PC-3 (cell line): ENCODE data around the gene DNM3. TPM values are rescaled to one million over a fixed set of nuclear protein-coding genes. Genes with fewer than 3 reads are reported as not detected.
A peak's percentile ranks its signal among the peaks of the same experiment; 100 is the strongest.

Source experiments
- ATAC-seq: fragments of 200-7000 bp; cut with Tn5 transposase; 2 replicates; pipeline ENCODE4 v1.9.1; 2020; ENCODE audit warnings: mild to moderate bottlenecking, moderate library complexity
- BruUV-seq: library from RNA; stranded (reverse); fragments of 400-500 nt; replicated peaks from 2 replicates; lab custom pipeline; 2021; lab: Mats Ljungman, UMichigan
- CTCF ChIA-PET: fragments of 300-600 bp; sonication (Branson Sonifier 250); formaldehyde crosslinking; loops from one replicate; lab custom pipeline; 2022; ENCODE audit warnings: antibody characterized with exemption; lab: Charles Lee
- POLR2A ChIA-PET: fragments of 300-600 bp; sonication (Branson Sonifier 250); formaldehyde crosslinking; loops from one replicate; lab custom pipeline; 2022; ENCODE audit warnings: antibody characterized with exemption; ENCODE audit not compliant: unreplicated experiment; lab: Charles Lee
- DNase-seq: peaks from one replicate; pipeline ENCODE4 v3.0.0-alpha.2; 2015
- H2AFZ ChIP-seq: fragments of 300-600 bp; sonication (generic); 2 replicates; pipeline ENCODE4 v1.6.0; 2016; ENCODE audit warnings: antibody characterized with exemption, low read length
- H3F3A ChIP-seq: fragments of 300-600 bp; sonication (generic); one replicate; pipeline ENCODE4 v1.6.0; 2017; ENCODE audit warnings: antibody characterized with exemption, low read length, control low read depth, mild to moderate bottlenecking; ENCODE audit not compliant: unreplicated experiment
- H3K27ac ChIP-seq: fragments of 300-600 bp; sonication (generic); 2 replicates; pipeline ENCODE4 v1.5.1; 2016; ENCODE audit warnings: mild to moderate bottlenecking, low read length
- H3K27me3 ChIP-seq: fragments of 300-600 bp; sonication (generic); 2 replicates; pipeline ENCODE4 v1.6.1; 2016; ENCODE audit warnings: low read length, mixed read lengths
- H3K36me3 ChIP-seq: fragments of 300-600 bp; sonication (generic); 2 replicates; pipeline ENCODE4 v1.6.1; 2016; ENCODE audit warnings: low read depth, mixed run types, low read length, mixed read lengths
- H3K4me1 ChIP-seq: fragments of 300-600 bp; sonication (generic); 2 replicates; pipeline ENCODE4 v1.5.1; 2016; ENCODE audit warnings: low read length; ENCODE audit not compliant: insufficient read depth
- H3K4me2 ChIP-seq: fragments of 300-600 bp; sonication (generic); 2 replicates; pipeline ENCODE4 v1.6.0; 2016; ENCODE audit warnings: low read length
- H3K4me3 ChIP-seq: fragments of 300-600 bp; sonication (generic); 2 replicates; pipeline ENCODE4 v1.5.1; 2016; ENCODE audit warnings: mild to moderate bottlenecking, low read length, mixed read lengths
- H3K79me2 ChIP-seq: fragments of 300-600 bp; sonication (generic); 2 replicates; pipeline ENCODE4 v1.6.1; 2017; ENCODE audit warnings: low read length, mixed read lengths
- H3K9ac ChIP-seq: fragments of 300-600 bp; sonication (generic); 2 replicates; pipeline ENCODE4 v1.6.0; 2016; ENCODE audit warnings: mild to moderate bottlenecking, low read length
- H3K9me2 ChIP-seq: fragments of 300-600 bp; sonication (generic); replicated peaks from 2 replicates; pipeline ENCODE4 v1.6.1; 2016; ENCODE audit warnings: mixed run types, low read length, mixed read lengths
- H3K9me3 ChIP-seq: fragments of 300-600 bp; sonication (generic); 2 replicates; pipeline ENCODE4 v1.6.1; 2016; ENCODE audit warnings: low read length, mixed read lengths
- H4K20me1 ChIP-seq: fragments of 300-600 bp; sonication (generic); 2 replicates; pipeline ENCODE4 v1.6.1; 2016; ENCODE audit warnings: low read length, mixed read lengths
- EZH2 ChIP-seq: fragments of 300-600 bp; sonication (generic); IDR thresholded peaks from one replicate; pipeline ENCODE4 v1.6.1; 2017; ENCODE audit warnings: antibody characterized with exemption, mild to moderate bottlenecking, low read length; ENCODE audit not compliant: unreplicated experiment
- EZH2phosphoT487 ChIP-seq: fragments of 300-600 bp; sonication (generic); IDR thresholded peaks from 2 replicates; pipeline ENCODE4 v1.6.1; 2018; ENCODE audit warnings: mild to moderate bottlenecking, antibody characterized with exemption, low read length, borderline replicate concordance
- intact Hi-C: fragments of 100-400 bp; cut with micrococcal nuclease; formaldehyde crosslinking; loops from 2 replicates; pipeline ENCODE4 v1.9.0; 2023
- total RNA-seq: library from RNA; depleted of rRNA; stranded (reverse); fragments of >200 nt; gene quantifications from 2 replicates; pipeline ENCODE4 v1.2.3, GENCODE V29; 2014
- TF ChIP-seq, protein P1 (sequence below): fragments of 300-600 bp; sonication (generic); conservative IDR thresholded peaks from 2 replicates; pipeline ENCODE4 v1.5.1; 2017; ENCODE audit warnings: antibody characterized with exemption, low read depth, mild to moderate bottlenecking, low read length

The DNM3 gene
- total RNA-seq, 1 experiment from 2014 or later = 0.98 TPM

DNA sequence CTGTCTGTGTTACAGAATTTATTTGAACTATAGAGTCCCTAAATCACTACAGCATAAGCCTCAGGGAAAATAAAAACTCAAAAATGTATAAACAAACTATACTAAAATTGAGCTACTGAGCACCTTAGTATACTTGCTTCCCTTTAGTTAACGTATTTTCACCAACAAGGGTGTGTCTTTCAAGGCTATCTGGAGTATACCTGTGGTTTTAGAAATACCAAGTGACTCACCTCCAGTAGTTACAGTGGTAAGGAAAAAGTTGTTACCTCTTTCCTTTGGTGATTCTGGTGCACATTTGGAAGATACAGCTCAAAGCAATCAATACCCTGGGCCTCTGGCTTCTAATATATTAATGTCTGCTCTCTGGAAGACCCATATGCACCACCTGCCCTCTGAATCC lies 511.1 kb downstream of the DNM3 start:
- no TSS peak for BruUV-seq
- CTCF ChIA-PET = interaction anchor here (1.5 kb wide), 1 partner anchor 47 kb away, joined by 4 read pairs; no protein-coding TSS in a partner anchor
- TF ChIP-seq EZH2phosphoT487 (no peak), EZH2 (no peak)
- TF ChIP-seq, protein P1, sequence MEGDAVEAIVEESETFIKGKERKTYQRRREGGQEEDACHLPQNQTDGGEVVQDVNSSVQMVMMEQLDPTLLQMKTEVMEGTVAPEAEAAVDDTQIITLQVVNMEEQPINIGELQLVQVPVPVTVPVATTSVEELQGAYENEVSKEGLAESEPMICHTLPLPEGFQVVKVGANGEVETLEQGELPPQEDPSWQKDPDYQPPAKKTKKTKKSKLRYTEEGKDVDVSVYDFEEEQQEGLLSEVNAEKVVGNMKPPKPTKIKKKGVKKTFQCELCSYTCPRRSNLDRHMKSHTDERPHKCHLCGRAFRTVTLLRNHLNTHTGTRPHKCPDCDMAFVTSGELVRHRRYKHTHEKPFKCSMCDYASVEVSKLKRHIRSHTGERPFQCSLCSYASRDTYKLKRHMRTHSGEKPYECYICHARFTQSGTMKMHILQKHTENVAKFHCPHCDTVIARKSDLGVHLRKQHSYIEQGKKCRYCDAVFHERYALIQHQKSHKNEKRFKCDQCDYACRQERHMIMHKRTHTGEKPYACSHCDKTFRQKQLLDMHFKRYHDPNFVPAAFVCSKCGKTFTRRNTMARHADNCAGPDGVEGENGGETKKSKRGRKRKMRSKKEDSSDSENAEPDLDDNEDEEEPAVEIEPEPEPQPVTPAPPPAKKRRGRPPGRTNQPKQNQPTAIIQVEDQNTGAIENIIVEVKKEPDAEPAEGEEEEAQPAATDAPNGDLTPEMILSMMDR = no peak
- DNase-seq (peak; percentile 96), ATAC-seq (peak; percentile 90)
- Histone ChIP-seq H3K27me3 (no peaks in the 10 kb centered on the region), H3K36me3 (no peaks in the 10 kb centered on the region), H3K4me2 (peak overlapping the region; percentile 59), H3K9ac (peak overlapping the region; percentile 37), H4K20me1 (no peaks in the 10 kb centered on the region), H3K4me3 (peak overlapping the region; percentile 34), H3K9me2 (no peaks in the 10 kb centered on the region), H3K27ac (peak overlapping the region; percentile 82), H3K4me1 (peaks cover 50% of the 10 kb centered on the region), H3K79me2 (no peaks in the 10 kb centered on the region), H3K9me3 (no peaks in the 10 kb centered on the region), H2AFZ (no peak overlapping the region), H3F3A (peaks cover 5% of the 10 kb centered on the region)
- intact Hi-C loops = loop anchor here (1.0 kb wide), 1 partner anchor 9 kb away; no protein-coding TSS in a partner anchor
- POLR2A ChIA-PET = interaction anchor here (0.5 to 0.6 kb wide), 2 partner anchors 30 to 192 kb away, joined by 3 to 4 read pairs; no protein-coding TSS in a partner anchor

DNA sequence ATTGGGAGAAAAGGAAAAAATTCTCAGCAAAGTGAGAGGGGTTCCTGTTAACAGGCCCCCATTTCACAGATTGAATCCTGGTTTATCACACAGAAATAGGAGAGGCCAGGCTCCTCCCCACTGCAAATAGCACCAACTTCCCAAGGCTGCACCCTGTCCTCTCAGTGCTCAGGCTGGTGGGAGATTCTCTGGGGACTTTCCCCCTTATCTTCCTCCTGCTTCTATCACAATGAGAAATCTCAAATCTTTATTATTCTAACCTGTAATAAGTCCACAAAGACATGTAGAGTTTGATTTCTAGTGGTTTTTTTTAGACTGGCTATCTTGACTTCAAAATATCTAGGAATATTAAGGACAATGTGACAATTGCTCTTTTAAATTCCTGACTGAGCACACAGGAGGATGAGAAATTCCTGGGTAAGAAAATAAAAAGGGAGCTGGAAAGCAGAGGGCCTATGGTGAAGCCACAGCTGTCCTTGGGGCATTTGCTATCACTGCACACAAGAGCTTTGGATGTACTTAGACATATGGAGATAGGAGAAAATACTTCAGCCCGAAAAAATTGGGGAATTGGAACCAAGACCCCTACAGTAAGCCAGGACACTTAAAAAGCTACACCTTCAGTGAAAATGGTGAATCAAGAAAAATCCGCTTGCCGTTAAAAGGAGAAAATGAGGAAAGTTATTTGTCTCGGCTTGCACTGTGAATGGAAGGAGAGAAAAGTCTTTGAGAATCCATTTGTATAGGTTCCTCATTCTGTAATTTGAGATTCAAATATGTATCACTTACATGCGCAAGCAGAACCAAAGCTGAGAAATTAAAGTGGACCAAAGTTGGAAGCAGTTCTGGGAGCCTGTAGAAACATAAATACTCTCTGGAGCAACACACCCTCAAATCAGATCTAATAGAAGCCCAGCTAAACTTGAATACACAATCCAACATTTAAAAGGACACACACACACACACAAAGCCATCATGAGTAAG lies 513.3 kb downstream of the DNM3 start:
- ATAC-seq (no peak), DNase-seq (no peak)
- intact Hi-C loops = loop anchor here (5.0 kb wide), 1 partner anchor 217 kb away; no protein-coding TSS in a partner anchor
- no peak overlapping the region for H3K9ac ChIP-seq
- no peak overlapping the region for H2AFZ ChIP-seq
- no peak overlapping the region for H3K4me3 ChIP-seq
- no peaks in the 10 kb centered on the region for H3K9me3 ChIP-seq
- ChIA-PET CTCF (no interaction called here), POLR2A (no interaction called here)
- BruUV-seq = no TSS peak
- H3K27ac ChIP-seq = no peak overlapping the region
- no peak overlapping the region for H3K4me2 ChIP-seq
- H3F3A ChIP-seq = peaks cover 22% of the 10 kb centered on the region
- no peaks in the 10 kb centered on the region for H3K36me3 ChIP-seq
- H3K79me2 ChIP-seq = no peaks in the 10 kb centered on the region
- peaks cover 72% of the 10 kb centered on the region for H3K4me1 ChIP-seq
- TF ChIP-seq, protein P1 = no peak
- no peak for TF ChIP-seq EZH2phosphoT487
- TF ChIP-seq EZH2 = no peak
- no peaks in the 10 kb centered on the region for H4K20me1 ChIP-seq
- no peaks in the 10 kb centered on the region for H3K9me2 ChIP-seq
- H3K27me3 ChIP-seq = no peaks in the 10 kb centered on the region
